ENCODE measurements around the gene IGSF6.

GRCh38 chr16:21589551-21589950 lies 62.9 kb downstream of the IGSF6 start:
- TF ChIP-seq FOXA1 (IDR thresholded peaks at IDR 0.05) (no peak), SP1 (IDR thresholded peaks at IDR 0.05) (no peak), L3MBTL2 (conservative IDR thresholded peaks at IDR 0.05) (no peak), SUZ12 (IDR thresholded peaks at IDR 0.05) (no peak), CTBP1 (IDR thresholded peaks at IDR 0.05; ENCODE audit: borderline replicate concordance) (no peak), NFRKB (IDR thresholded peaks at IDR 0.05) (no peak), HDGF (IDR thresholded peaks at IDR 0.05; ENCODE audit: borderline replicate concordance) (no peak), BHLHE40 (IDR thresholded peaks at IDR 0.05; ENCODE audit: borderline replicate concordance) (no peak), TARDBP (IDR thresholded peaks at IDR 0.05) (no peak), FOXK2 (IDR thresholded peaks at IDR 0.05) (no peak), ELF4 (IDR thresholded peaks at IDR 0.05) (no peak), PKNOX1 (IDR thresholded peaks at IDR 0.05) (no peak), LEF1 (IDR thresholded peaks at IDR 0.05; ENCODE audit: borderline replicate concordance) (no peak), ZNF384 (IDR thresholded peaks at IDR 0.05) (no peak)

All from HEK293T (cell line).